WTC11 (cell line): Measurements from ENCODE around the gene HOXD12. TPM values are rescaled to one million over a fixed set of nuclear protein-coding genes. Genes with fewer than 3 reads are reported as not detected.

ENCODE experiments used
- ATAC-seq: fragments of 200-7000 bp; cut with Tn5 transposase; 2 replicates; pipeline ENCODE4 v1.10.0; 2021; ENCODE audit warnings: mild to moderate bottlenecking, moderate library complexity
- CTCF ChIA-PET: fragments of 300-600 bp; sonication (Branson Sonifier 250); formaldehyde crosslinking; loops from one replicate; lab custom pipeline; 2021; ENCODE audit warnings: antibody characterized with exemption; lab: Charles Lee
- POLR2A ChIA-PET: fragments of 350-600 bp; sonication (Branson Sonifier 250); formaldehyde crosslinking; loops from one replicate; lab custom pipeline; 2021; ENCODE audit warnings: antibody characterized with exemption; lab: Charles Lee
- DNase-seq: peaks from one replicate; pipeline ENCODE4 v3.0.0; 2021; ENCODE audit warnings: low spot score
- H3K27ac Mint-ChIP-seq: 2 replicates; pipeline ENCODE4 v1.8.0; 2021; ENCODE audit warnings: mixed read lengths
- H3K27me3 Mint-ChIP-seq: 2 replicates; pipeline ENCODE4 v1.8.0; 2021; ENCODE audit warnings: low read depth, mild to moderate bottlenecking, moderate library complexity, mixed read lengths
- H3K36me3 Mint-ChIP-seq: 2 replicates; pipeline ENCODE4 v1.8.0; 2021; ENCODE audit warnings: mixed read lengths
- H3K4me1 Mint-ChIP-seq: 2 replicates; pipeline ENCODE4 v1.8.0; 2022; ENCODE audit warnings: mixed read lengths
- H3K4me3 Mint-ChIP-seq: 2 replicates; pipeline ENCODE4 v1.8.0; 2021; ENCODE audit warnings: mild to moderate bottlenecking, moderate library complexity, mixed read lengths
- H3K9me3 Mint-ChIP-seq: 2 replicates; pipeline ENCODE4 v1.8.0; 2021; ENCODE audit warnings: mixed read lengths
- AFF4 ChIP-seq: sonication (generic); formaldehyde crosslinking; IDR thresholded peaks from 2 replicates; pipeline ENCODE4 v1.8.1; 2023; ENCODE audit warnings: mild to moderate bottlenecking, missing genetic modification reagents, borderline replicate concordance
- CBFB ChIP-seq: sonication (generic); formaldehyde crosslinking; IDR thresholded peaks from 2 replicates; pipeline ENCODE4 v1.8.1; 2022; ENCODE audit warnings: mild to moderate bottlenecking, low read depth, missing genetic modification reagents
- CREM ChIP-seq: sonication (generic); formaldehyde crosslinking; IDR thresholded peaks from 2 replicates; pipeline ENCODE4 v1.8.1; 2022; ENCODE audit warnings: mild to moderate bottlenecking, missing genetic modification reagents, moderate library complexity
- ETV6 ChIP-seq: sonication (generic); formaldehyde crosslinking; IDR thresholded peaks from 2 replicates; pipeline ENCODE4 v1.8.1; 2022; ENCODE audit warnings: mild to moderate bottlenecking, missing genetic modification reagents
- FOXP1 ChIP-seq: sonication (generic); formaldehyde crosslinking; IDR thresholded peaks from 2 replicates; pipeline ENCODE4 v1.8.0; 2022; ENCODE audit warnings: missing genetic modification reagents, mild to moderate bottlenecking, moderate library complexity, borderline replicate concordance
- GTF2I ChIP-seq: fragments of 250-450 bp; sonication (Bioruptor Pico); conservative IDR thresholded peaks from 2 replicates; pipeline ENCODE4 v1.4.0; 2021; ENCODE audit warnings: mild to moderate bottlenecking
- IRF2 ChIP-seq: sonication (generic); formaldehyde crosslinking; IDR thresholded peaks from 2 replicates; pipeline ENCODE4 v1.8.0; 2022; ENCODE audit warnings: low read depth, missing genetic modification reagents, borderline replicate concordance
- JUN ChIP-seq: sonication (generic); formaldehyde crosslinking; IDR thresholded peaks from 2 replicates; pipeline ENCODE4 v1.8.0; 2023; ENCODE audit warnings: mild to moderate bottlenecking, missing genetic modification reagents
- RORB ChIP-seq: fragments of 250-450 bp; sonication (Bioruptor Pico); IDR thresholded peaks from 2 replicates; pipeline ENCODE4 v1.9.0; 2021; ENCODE audit warnings: mild to moderate bottlenecking
- ZNF396 ChIP-seq: fragments of 250-450 bp; sonication (Bioruptor Pico); IDR thresholded peaks from 2 replicates; pipeline ENCODE4 v1.8.0; 2021; ENCODE audit warnings: mild to moderate bottlenecking, moderate library complexity, borderline replicate concordance
- ZNF512 ChIP-seq: sonication (generic); formaldehyde crosslinking; IDR thresholded peaks from 2 replicates; pipeline ENCODE4 v1.8.1; 2022; ENCODE audit warnings: missing genetic modification reagents, borderline replicate concordance
- total RNA-seq: library from RNA; stranded (reverse); gene quantifications from 3 replicates; pipeline ENCODE4 v1.2.3, GENCODE V29; 2021
- TF ChIP-seq, protein P1 (sequence below): sonication (generic); formaldehyde crosslinking; IDR thresholded peaks from 2 replicates; pipeline ENCODE4 v1.8.1; 2022; ENCODE audit warnings: mild to moderate bottlenecking, moderate library complexity, missing genetic modification reagents
- TF ChIP-seq, protein P2 (sequence below): fragments of 250-450 bp; sonication (Bioruptor Pico); IDR thresholded peaks from 2 replicates; pipeline ENCODE4 v2.1.2; 2022; ENCODE audit warnings: mild to moderate bottlenecking, moderate library complexity

The HOXD12 gene
- total RNA-seq, 1 experiment from 2014 or later = 0.17 TPM

- TF ChIP-seq IRF2 (CRISPR knock-in tag) (no peak), GTF2I (CRISPR knock-in tag) (no peak), ZNF512 (CRISPR knock-in tag) (no peak), FOXP1 (CRISPR knock-in tag) (no peak), CREM (CRISPR knock-in tag) (no peak), AFF4 (CRISPR knock-in tag) (no peak), CBFB (CRISPR knock-in tag) (no peak), JUN (CRISPR knock-in tag) (no peak), ETV6 (no peak), RORB (CRISPR knock-in tag) (no peak)
- TF ChIP-seq, protein P1, sequence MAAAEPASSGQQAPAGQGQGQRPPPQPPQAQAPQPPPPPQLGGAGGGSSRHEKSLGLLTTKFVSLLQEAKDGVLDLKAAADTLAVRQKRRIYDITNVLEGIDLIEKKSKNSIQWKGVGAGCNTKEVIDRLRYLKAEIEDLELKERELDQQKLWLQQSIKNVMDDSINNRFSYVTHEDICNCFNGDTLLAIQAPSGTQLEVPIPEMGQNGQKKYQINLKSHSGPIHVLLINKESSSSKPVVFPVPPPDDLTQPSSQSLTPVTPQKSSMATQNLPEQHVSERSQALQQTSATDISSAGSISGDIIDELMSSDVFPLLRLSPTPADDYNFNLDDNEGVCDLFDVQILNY (CRISPR knock-in tag) = no peak
- TF ChIP-seq, protein P2, sequence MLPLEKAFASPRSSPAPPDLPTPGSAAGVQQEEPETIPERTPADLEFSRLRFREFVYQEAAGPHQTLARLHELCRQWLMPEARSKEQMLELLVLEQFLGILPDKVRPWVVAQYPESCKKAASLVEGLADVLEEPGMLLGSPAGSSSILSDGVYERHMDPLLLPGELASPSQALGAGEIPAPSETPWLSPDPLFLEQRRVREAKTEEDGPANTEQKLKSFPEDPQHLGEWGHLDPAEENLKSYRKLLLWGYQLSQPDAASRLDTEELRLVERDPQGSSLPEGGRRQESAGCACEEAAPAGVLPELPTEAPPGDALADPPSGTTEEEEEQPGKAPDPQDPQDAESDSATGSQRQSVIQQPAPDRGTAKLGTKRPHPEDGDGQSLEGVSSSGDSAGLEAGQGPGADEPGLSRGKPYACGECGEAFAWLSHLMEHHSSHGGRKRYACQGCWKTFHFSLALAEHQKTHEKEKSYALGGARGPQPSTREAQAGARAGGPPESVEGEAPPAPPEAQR (CRISPR knock-in tag) = no peak
- Mint-ChIP-seq H3K27me3 (peaks cover 98% of the 10 kb centered on the region), H3K4me1 (peaks cover 15% of the 10 kb centered on the region), H3K9me3 (no peaks in the 10 kb centered on the region), H3K36me3 (no peaks in the 10 kb centered on the region), H3K4me3 (no peak overlapping the region), H3K27ac (no peak overlapping the region)
- ChIA-PET CTCF (interaction anchor here (1.7 to 3.4 kb wide), 9 partner anchors 8 to 515 kb away, joined by 3 to 73 read pairs (median 24); no protein-coding TSS in a partner anchor), POLR2A (no interaction called here)
- DNase-seq (no peak), ATAC-seq (no peak)
Measured at GRCh38 chr2:176138923-176139660, 39.5 kb downstream of the HOXD12 start.

- no peaks in the 10 kb centered on the region for H3K9me3 Mint-ChIP-seq
- no peaks in the 10 kb centered on the region for H3K36me3 Mint-ChIP-seq
- DNase-seq (no peak), ATAC-seq (no peak)
- H3K27ac Mint-ChIP-seq = no peak overlapping the region
- POLR2A ChIA-PET = no interaction called here
- peaks cover 98% of the 10 kb centered on the region for H3K27me3 Mint-ChIP-seq
- peak overlapping the region; percentile 44 for H3K4me3 Mint-ChIP-seq
- H3K4me1 Mint-ChIP-seq = peaks cover 14% of the 10 kb centered on the region
- no peak for TF ChIP-seq ZNF396
- TF ChIP-seq, all 79 proteins: peak for 0
- CTCF ChIA-PET = interaction anchor here (0.6 to 3.4 kb wide), 34 partner anchors 8 to 1009 kb away, joined by 3 to 73 read pairs (median 6); partner anchors contain the start of gene HOXD1
Measured at GRCh38 chr2:176139661-176140512, 40.3 kb downstream of the HOXD12 start.
